Measurements from ENCODE around the gene ATP2B3. TPM values are rescaled to one million over a fixed set of nuclear protein-coding genes. Genes with fewer than 3 reads are reported as not detected.
A peak's percentile ranks its signal among the peaks of the same experiment; 100 is the strongest.

ATP2B3 gene
- total RNA-seq, 1 donor from 2014 or later = 0.43 TPM

DNA sequence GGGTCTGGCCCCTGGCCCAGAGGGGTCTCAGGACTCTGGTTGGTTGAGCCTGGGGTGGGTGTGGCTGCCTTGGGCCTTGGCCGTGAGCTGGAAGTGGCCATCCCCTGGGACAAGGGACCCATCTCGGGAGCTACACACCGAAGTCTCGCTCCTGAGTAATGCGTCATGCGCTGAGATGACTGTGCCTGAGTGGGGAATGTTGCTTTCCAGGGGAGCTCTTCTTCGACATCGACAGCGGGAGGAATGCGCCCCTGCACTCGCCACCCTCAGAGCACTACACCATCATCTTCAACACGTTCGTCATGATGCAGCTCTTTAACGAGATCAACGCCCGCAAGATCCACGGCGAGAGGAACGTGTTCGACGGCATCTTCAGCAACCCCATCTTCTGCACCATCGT is 43.0 kb downstream of the ATP2B3 start:
- no peaks in the 10 kb centered on the region for H3K27me3 Mint-ChIP-seq
- DNase-seq (ENCODE audit: extremely low spot score, unreplicated experiment) = no peak
- no peaks in the 10 kb centered on the region for H3K36me3 Mint-ChIP-seq
- no peaks in the 10 kb centered on the region for H3K4me1 Mint-ChIP-seq (ENCODE audit: unreplicated experiment)
- TF ChIP-seq, protein P1, sequence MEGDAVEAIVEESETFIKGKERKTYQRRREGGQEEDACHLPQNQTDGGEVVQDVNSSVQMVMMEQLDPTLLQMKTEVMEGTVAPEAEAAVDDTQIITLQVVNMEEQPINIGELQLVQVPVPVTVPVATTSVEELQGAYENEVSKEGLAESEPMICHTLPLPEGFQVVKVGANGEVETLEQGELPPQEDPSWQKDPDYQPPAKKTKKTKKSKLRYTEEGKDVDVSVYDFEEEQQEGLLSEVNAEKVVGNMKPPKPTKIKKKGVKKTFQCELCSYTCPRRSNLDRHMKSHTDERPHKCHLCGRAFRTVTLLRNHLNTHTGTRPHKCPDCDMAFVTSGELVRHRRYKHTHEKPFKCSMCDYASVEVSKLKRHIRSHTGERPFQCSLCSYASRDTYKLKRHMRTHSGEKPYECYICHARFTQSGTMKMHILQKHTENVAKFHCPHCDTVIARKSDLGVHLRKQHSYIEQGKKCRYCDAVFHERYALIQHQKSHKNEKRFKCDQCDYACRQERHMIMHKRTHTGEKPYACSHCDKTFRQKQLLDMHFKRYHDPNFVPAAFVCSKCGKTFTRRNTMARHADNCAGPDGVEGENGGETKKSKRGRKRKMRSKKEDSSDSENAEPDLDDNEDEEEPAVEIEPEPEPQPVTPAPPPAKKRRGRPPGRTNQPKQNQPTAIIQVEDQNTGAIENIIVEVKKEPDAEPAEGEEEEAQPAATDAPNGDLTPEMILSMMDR (conservative IDR thresholded peaks at IDR 0.05) = no peak
- no peak overlapping the region for H3K27ac Mint-ChIP-seq
- H3K4me3 Mint-ChIP-seq = no peak overlapping the region
- H3K9me3 Mint-ChIP-seq = no peaks in the 10 kb centered on the region

DNA sequence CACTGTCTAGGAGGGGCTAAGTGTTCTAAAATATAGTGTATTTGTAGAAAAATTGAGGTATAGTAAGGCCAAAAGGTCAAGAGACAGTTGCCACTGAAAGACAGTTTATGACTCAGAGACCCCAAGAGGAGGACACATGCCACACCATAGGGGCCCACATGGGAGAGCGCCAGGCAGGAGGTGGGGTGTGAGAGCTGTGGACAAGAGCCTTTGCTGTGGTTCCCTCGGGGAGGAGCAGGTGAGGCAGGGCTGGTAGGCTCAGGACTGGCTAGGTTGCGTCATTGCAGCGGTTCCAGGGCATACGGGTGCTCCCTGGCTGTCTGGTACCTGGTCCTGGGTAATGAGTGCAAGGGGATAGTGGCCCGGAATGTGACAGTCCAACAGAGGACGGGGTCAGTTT is 43.9 kb downstream of the ATP2B3 start:
- H3K4me3 Mint-ChIP-seq = no peak overlapping the region
- H3K27ac Mint-ChIP-seq = no peak overlapping the region

DNA sequence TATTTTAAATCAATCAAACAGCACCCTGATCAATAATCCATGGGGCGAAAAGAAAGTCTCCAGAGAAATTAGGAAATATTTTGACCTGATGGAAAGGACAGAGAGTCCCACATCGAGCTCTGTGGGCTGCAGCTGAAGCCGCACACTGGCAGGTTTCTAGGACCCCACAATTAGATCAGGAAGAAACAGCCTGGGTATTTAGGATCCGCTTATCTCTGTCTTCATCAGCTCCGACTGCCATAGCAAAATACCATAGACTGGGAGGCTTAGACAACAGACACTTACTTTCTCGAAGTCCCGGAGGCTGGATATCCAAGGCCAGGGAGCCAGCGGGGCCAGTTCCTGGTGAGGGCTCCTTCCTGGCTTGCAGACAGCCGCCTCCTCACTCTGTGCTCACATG is 45.1 kb downstream of the ATP2B3 start:
- H3K4me1 Mint-ChIP-seq (ENCODE audit: unreplicated experiment) = no peaks in the 10 kb centered on the region

More for the DNA sequence above, 43.9 kb downstream of the ATP2B3 start:
- Mint-ChIP-seq H3K4me1 (ENCODE audit: unreplicated experiment) (no peaks in the 10 kb centered on the region), H3K36me3 (no peaks in the 10 kb centered on the region), H3K9me3 (no peaks in the 10 kb centered on the region), H3K27me3 (no peaks in the 10 kb centered on the region)
- DNase-seq (ENCODE audit: extremely low spot score, unreplicated experiment) = no peak
- TF ChIP-seq, protein P1 (conservative IDR thresholded peaks at IDR 0.05) = no peak

DNA sequence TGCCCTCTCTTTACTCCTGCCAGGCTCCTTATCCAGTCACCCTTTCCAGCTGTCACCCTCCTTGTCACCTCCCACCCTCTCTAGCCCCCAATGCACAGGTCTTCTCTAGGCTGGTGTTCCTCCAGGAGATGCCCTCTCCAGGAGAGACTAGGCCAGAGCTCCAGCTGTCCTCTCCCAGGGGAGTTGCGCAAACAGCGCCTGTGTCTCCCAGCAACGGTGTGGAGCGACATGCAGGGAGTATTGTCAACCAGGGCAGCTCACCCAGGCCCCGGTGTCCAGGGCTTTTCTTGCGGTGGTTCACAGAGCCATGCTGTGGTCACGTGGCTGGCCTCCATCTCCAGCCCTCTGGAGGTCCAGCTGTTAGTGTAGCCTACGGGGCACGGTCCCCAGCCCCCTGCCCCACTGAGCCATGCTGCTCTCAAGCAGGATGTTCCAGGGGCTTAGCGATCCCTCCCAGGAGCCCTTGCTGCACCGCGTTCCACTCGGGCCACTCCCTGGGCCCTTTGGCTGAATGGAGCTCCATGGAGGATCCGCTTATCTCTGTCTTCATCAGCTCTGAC is 46.7 kb downstream of the ATP2B3 start:
- H3K36me3 Mint-ChIP-seq = no peaks in the 10 kb centered on the region
- H3K4me3 Mint-ChIP-seq = no peak overlapping the region
- H3K9me3 Mint-ChIP-seq = no peaks in the 10 kb centered on the region
- no peaks in the 10 kb centered on the region for H3K27me3 Mint-ChIP-seq
- DNase-seq (ENCODE audit: extremely low spot score, unreplicated experiment) = no peak
- H3K27ac Mint-ChIP-seq = peak overlapping the region; percentile 82
- H3K4me1 Mint-ChIP-seq (ENCODE audit: unreplicated experiment) = no peaks in the 10 kb centered on the region
- TF ChIP-seq, protein P1 (conservative IDR thresholded peaks at IDR 0.05) = no peak

More for the DNA sequence above, 45.1 kb downstream of the ATP2B3 start:
- Mint-ChIP-seq H3K9me3 (no peaks in the 10 kb centered on the region), H3K36me3 (no peaks in the 10 kb centered on the region), H3K4me3 (no peak overlapping the region), H3K27me3 (no peaks in the 10 kb centered on the region), H3K27ac (no peak overlapping the region)
- no peak for DNase-seq (ENCODE audit: extremely low spot score, unreplicated experiment)
- TF ChIP-seq, protein P1 (conservative IDR thresholded peaks at IDR 0.05) = no peak

DNA sequence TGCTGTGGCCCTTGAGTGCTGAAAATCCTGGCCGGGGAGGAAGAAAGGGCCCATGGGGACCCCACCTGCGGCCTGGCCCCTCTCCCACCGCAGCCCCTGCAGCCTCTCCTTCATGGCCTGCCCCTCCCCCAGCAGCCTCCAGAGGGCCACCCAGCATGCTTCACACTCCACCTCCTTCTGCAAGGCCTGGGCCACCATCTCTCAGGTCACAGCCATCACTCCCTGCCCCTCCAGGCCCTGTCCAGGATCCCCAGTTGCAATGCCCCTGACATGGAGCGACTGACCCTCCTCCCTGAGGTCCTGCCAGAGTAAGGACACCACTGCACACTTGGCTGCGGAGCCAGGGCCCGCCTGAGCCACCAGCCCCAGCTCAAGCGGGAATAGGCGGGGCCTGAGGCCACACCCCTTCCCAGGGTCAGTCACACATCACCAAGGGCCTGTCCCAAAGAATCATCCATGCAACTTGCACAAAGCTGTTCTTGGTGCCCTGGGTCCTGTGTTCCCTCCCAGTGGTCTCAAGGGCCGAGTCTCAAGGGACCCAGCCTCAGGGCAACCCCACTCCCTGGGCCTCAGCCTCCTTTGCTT is 48.6 kb downstream of the ATP2B3 start:
- Mint-ChIP-seq H3K4me1 (ENCODE audit: unreplicated experiment) (no peaks in the 10 kb centered on the region), H3K27me3 (no peaks in the 10 kb centered on the region), H3K36me3 (no peaks in the 10 kb centered on the region), H3K9me3 (no peaks in the 10 kb centered on the region), H3K4me3 (no peak overlapping the region), H3K27ac (no peak overlapping the region)
- TF ChIP-seq, protein P1 (conservative IDR thresholded peaks at IDR 0.05) = no peak
- DNase-seq (ENCODE audit: extremely low spot score, unreplicated experiment) = no peak
